KOPT-K1 (cell line): ENCODE measurements around the gene PIGH.

ENCODE experiments used
- H3K27ac ChIP-seq: fragments of 200-600 bp; sonication (generic); 2 replicates; pipeline ENCODE4 v1.5.1; 2016; ENCODE audit warnings: antibody characterized with exemption, mild to moderate bottlenecking, low read depth, low read length; ENCODE audit not compliant: poor library complexity, severe bottlenecking
- H3K36me3 ChIP-seq: fragments of 200-600 bp; sonication (generic); 2 replicates; pipeline ENCODE4 v1.5.1; 2017; ENCODE audit warnings: antibody characterized with exemption, mild to moderate bottlenecking, low read length, moderate library complexity; ENCODE audit not compliant: insufficient read depth
- H3K9me3 ChIP-seq: fragments of 200-600 bp; sonication (generic); 2 replicates; pipeline ENCODE4 v1.5.1; 2017; ENCODE audit warnings: antibody characterized with exemption, low read length, mild to moderate bottlenecking; ENCODE audit not compliant: insufficient read depth, poor library complexity, severe bottlenecking

Gene PIGH

DNA sequence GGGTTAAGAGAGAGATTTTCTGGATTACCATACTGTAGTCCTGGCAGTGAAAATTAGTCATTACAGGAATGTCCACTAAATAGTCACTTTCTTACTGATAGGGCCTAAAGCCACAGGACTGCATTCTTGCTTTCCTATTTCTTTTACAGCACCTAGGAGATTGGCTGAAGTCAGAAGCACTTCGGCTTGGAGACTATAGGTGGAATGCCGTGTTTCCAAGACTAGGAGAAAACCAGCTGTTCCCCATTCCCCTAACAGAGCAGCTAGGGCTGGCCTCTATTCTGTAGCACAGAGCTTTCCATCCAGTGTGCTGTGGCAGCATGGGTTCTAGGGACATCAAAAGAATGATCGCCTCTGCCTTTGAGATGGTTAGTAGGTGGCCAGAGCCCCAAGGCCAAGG is 15.1 kb downstream of the PIGH start:
- Histone ChIP-seq H3K36me3 (peaks cover 35% of the 10 kb centered on the region), H3K27ac (no peak overlapping the region), H3K9me3 (no peaks in the 10 kb centered on the region)

DNA sequence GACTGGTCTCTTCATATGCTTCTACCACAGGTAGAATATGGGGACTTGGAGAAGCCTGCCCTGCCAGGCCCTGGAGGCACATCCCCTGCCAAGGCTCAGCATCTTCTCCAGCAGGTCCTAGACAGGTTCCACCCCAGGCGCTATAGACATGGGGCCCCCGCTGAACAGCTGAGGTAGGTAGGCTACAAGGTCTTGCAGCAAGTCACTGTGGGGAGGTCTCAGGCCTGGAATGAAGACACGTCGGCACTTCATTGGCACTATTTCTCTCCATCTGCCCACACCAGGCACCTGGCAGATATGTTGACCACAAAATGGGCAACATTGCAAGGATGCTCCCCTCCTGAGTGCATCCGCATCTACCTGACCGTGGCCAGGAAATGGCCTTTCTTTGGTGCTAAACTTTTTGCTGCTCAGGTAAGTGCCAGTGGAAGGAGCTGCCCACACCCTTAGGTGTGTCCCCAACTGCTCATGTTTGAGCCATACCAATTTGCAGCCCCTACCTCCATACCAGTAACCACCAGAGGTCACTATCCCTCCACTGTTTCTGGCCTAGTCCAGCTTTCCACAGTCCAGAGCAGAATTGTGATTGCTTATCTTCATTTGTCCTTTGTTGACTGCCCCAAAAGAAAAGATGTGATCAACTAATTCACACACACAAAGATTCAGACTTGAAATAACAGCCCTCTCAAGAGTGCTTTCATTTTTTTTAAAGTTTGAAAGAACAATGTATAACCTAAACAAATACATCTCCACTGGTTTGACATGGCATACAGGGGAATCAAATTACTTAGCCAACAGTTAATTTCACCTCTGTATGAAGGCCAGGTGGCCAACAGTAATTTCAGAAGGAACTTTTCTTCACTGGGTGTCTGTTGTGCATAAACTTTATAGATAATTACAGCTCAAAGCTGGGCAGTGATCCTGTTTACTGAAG is 16.1 kb downstream of the PIGH start:
- H3K9me3 ChIP-seq = no peaks in the 10 kb centered on the region
- H3K27ac ChIP-seq = no peak overlapping the region
- peaks cover 25% of the 10 kb centered on the region for H3K36me3 ChIP-seq

DNA sequence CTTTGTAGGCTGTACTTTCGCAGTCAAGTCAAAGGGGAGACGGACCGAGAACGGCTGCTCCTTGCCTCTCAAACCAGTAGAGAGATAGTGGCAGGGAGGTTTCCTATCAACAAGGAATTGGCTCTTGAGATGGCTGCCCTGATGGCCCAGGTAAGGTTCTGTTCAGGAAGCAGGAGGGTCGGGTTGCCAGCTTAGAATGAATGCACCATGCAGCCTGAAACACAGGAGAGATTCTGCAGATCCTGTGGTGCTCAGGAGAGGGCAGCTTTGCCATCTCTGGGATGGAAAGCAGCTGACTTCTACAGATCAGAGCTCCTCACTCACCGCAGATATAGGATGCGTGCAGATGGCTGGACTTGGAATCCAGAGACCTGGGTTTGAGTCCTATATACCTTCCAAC is 18.0 kb downstream of the PIGH start:
- Histone ChIP-seq H3K27ac (no peak overlapping the region), H3K36me3 (peaks cover 6% of the 10 kb centered on the region; the same call in 1 of the 2 replicates), H3K9me3 (no peaks in the 10 kb centered on the region)

DNA sequence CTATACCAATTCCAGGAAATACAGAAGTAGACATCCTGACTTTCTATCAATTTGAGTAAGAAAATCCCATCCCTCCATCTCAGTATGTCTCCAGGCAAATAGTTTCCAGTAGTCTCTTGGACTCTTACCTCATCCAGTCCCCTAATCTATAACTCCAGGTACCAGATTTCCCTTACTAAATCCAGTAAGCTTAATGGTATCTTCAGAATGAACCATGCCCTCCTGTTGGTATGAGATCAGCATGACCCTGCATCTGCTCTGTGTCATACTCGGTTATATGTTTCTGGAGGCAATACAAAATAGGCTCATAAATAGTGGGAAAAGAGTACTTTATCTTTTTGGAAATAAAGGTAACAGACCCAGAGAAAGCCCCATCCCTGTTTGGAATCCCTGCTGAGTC is 18.4 kb downstream of the PIGH start:
- Histone ChIP-seq H3K27ac (no peak overlapping the region), H3K9me3 (no peaks in the 10 kb centered on the region), H3K36me3 (peaks cover 5% of the 10 kb centered on the region; the same call in 1 of the 2 replicates)

DNA sequence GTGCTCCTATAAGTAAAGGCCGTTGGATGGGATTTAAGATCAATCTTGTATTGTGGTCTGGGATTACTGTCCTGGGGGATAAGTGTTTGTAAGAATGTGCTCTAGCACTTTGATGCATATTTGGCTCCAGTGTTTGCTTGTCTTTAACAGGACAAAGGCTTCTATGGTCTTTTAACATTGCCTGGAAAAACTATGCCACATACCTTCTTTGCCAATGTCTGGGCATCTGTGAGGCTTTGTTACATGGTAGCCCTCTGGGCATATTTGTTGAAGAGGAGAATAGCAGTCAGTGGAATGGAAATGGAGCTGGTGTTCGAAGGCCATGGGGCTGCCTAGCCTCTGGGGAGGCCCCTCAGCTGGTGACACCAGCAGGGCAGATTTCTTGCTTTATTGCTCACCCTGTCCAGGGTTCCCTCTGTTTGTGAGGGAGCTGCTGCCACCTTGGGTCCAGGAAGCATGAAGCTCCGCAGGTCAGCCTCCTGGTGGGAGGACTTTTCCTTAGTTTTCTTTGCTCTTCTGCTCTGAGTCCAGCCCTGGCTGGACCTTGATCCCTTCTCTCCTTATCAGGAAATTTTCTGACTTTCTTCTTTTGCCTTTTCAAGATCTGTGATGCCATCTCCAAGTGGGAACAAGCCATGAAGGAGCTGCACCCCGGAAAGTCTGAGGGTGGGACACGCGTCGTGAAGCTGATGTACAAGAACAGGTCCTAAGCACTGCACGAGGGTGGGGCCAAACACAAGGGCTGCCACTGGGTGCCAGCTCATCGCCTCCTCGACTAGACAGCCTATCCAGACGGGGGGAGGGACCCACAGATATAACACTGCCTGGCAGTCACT is 19.5 kb downstream of the PIGH start:
- Histone ChIP-seq H3K27ac (no peak overlapping the region), H3K9me3 (no peaks in the 10 kb centered on the region), H3K36me3 (peaks cover 2% of the 10 kb centered on the region; the same call in 1 of the 2 replicates)

DNA sequence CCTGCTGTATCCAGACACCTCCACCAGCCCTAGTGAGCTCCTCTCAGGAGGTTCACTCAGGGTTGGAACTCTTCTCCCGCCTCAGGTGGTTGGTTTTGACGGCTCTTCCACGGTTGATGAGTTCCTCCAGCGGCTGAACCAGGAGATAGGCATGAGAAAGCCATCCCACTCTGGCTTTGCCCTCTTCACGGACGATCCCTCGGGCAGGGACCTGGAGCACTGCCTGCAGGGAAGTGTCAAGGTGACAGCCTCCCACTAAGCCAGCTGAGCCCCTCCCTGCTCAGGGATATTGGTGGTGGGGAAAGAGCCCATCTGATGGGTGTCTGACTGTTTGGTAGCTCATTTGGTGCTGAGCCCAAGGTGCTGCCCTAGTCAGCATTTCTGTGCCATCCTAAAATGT is 20.4 kb downstream of the PIGH start:
- no peaks in the 10 kb centered on the region for H3K36me3 ChIP-seq

DNA sequence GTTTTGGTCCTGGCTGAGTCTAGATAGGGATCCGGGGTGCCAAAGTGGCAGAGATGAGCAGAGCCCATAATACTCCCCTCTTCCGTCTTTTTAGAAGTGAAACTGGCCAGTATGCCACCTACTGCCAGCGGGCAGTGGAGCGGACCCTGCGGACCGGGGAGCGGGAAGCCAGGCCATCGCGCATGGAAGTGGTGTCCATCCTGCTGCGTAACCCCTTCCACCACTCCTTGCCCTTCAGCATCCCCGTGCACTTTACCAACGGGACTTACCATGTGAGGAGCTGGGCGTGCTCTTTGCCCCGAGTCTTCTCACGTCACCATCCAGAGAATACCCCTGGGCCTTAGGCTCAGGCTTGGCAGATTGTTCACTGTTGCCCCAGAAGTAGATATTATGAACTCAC is 21.0 kb downstream of the PIGH start:
- H3K36me3 ChIP-seq = no peaks in the 10 kb centered on the region
- no peak overlapping the region for H3K27ac ChIP-seq
- H3K9me3 ChIP-seq = no peaks in the 10 kb centered on the region

More for the DNA sequence above, 20.4 kb downstream of the PIGH start:
- no peak overlapping the region for H3K27ac ChIP-seq
- no peaks in the 10 kb centered on the region for H3K9me3 ChIP-seq

DNA sequence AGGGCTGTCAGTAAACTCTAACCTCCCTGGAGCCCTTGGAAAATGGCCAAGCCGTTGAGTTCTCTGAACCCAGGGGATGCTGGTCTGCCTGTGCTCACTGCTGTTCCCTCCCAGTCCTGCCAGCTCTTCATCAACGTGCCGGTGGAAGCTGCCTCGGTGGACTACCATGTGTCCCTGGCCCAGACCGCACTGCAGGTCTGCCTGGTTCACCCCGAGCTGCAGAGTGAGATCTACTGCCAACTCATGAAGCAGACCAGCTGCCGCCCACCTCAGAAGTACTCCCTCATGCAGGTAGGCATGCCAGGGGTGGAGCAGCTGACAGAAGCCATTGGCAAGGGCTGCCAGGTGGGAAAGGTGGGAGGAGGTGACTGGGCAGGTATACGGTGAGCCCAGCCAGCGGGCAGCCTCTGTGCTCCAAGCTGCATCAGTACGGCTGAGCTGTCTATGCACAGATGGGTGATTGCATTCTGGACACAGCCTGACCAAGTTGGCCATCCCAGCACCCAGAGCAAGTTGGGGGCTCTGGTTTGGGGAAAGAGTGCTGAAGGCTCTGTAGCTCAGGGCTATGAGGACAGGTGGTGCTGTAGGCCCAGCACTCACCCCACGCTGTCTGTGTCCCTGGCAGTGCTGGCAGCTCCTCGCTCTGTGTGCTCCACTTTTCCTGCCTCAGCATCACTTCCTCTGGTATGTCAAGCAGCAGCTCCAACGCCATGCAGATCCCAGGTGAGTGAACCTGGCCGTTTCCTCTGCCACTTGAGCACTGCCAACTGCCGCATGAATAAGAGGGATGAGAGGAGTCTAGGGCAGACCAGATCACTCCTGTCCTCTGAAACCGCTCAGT is 21.9 kb downstream of the PIGH start:
- Histone ChIP-seq H3K9me3 (no peaks in the 10 kb centered on the region), H3K27ac (no peak overlapping the region), H3K36me3 (no peaks in the 10 kb centered on the region)

DNA sequence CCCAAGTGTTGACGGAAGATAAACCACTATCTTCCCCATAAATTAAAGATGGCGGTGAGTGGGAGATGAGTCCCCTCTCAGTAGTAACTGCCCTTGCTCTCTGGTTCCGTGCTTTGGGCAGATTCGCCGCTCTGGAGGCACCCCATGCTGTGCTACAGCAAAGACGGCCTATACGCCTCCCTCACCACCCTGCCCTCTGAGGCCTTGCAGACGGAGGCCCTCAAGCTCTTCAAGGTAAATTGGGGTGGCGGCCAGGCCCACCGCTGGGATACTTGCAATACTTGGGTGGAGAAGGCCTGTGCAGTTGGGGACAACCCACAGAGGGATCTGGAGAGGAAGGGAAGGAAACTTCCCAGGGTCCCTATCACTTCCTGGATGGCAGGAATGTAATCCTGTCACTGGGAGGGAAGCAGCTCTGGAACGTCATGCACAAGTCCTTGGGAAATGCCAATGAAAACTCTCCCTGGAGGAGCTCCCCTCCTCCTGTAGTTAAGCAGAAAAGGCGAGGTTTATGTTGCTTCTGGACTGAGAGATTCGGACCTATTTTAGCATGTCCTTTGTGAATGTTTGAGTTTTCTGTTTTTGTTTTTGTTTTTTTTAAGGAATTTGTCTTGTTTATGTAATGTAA is 22.8 kb downstream of the PIGH start:
- no peaks in the 10 kb centered on the region for H3K9me3 ChIP-seq
- H3K27ac ChIP-seq = no peak overlapping the region
- no peaks in the 10 kb centered on the region for H3K36me3 ChIP-seq

DNA sequence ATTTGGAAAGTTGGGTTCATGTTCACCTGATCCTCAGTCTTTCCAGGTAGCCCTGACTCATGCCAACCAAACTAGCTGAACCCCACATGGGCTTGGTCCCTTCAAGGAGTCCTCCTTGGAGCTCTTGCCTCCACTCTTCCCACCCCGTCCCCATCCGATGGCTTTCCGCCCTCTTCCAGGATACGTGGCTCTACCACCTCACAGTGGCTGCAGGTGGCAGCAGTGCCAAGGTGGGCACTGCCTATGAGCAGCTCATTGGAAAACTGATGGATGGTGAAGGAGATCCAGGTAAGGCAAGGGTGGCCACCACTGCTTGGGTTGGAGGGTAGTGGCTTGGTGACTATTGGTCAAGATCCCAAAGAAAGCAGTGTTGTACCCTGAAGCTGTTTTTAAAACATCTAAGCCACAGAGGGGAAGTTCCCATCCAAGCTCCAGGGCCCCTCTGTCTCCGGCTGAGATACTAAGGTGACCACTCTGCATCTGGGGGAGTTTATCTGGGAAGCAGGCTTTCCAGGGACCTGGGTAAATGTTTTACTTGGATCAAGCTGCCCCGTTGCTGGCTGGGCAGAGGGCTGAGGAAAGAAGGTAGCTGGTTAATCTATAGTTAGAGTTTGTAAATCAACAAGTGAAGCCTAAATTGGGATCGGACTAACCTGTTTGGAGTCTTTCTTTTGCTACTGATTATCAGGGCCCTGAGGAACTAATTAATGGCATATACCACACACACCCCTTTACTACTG is 23.7 kb downstream of the PIGH start:
- Histone ChIP-seq H3K9me3 (no peaks in the 10 kb centered on the region), H3K36me3 (no peaks in the 10 kb centered on the region), H3K27ac (no peak overlapping the region)

DNA sequence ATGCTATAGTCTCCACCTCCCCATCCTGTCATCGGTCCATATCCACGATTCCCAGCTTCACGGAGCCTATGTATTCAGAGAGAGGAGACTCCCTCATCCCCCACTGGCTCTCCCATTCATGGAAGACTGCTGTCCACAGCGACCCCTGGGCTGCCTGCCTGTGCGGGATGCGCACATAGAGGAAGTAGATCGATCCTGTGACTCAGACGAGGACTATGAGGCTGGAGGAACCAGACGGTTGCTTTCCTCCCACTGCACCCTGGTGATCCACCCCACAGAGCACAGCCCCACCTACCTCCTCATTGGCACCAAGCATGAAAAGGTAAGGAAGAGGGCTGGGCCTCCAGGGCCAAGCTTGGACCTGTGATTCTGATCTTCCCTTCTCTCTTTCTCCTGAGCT is 24.4 kb downstream of the PIGH start:
- Histone ChIP-seq H3K36me3 (no peaks in the 10 kb centered on the region), H3K9me3 (no peaks in the 10 kb centered on the region), H3K27ac (no peak overlapping the region)

DNA sequence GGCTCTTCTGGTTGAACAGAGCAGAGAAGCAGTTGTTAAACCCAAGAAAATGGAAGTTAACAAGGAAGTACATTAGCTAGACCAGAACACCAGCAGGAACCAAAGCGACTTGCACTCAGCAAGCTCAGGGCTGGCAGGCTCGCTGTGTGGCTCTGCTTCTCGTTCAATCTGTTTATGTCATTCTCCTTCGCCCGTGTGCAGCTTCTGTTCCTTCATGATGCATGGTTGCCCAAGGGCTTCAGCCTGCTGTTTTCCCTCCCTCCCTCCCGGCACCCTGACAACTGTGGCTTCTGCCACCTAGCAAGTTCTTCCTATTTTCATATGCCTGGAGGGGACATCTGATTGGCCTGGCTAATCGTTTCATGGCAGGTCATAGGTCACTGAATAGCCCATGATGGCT is 25.3 kb downstream of the PIGH start:
- H3K36me3 ChIP-seq = no peaks in the 10 kb centered on the region
- no peaks in the 10 kb centered on the region for H3K9me3 ChIP-seq
- H3K27ac ChIP-seq = no peak overlapping the region

DNA sequence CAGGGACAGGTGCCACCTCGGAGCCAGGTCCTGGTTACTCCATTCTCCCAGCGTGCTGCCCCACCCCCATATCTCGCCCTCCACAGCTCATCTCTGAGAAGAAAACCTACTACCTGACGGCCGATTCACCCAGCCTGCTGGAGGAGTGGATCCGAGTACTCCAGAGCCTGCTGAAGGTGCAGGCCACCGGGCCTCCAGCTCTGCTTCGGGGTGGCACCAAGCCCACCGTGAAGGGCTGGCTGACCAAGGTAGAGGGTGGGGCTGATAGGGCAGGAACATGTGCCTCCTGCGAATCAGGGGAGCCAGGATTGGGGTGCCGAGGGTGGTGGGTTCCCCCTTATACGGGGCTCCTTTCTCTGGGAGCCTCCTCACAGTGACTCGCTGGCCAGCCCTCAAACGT is 25.9 kb downstream of the PIGH start:
- no peaks in the 10 kb centered on the region for H3K36me3 ChIP-seq
- H3K27ac ChIP-seq = no peak overlapping the region
- no peaks in the 10 kb centered on the region for H3K9me3 ChIP-seq
